ENCODE measurements around the gene ZNF225.

GRCh38 chr19:44156475-44156874 lies 43.3 kb downstream of the ZNF225 start:
- TF ChIP-seq CTCF (conservative IDR thresholded peaks at IDR 0.05; ENCODE audit: low read length), result no peak
- no peak for TF ChIP-seq EZH2phosphoT487 (IDR thresholded peaks at IDR 0.05; ENCODE audit: borderline replicate concordance, low read depth, low read length)
